HG03354 (cell line): ENCODE data around the gene IL5RA.

Experiments used
- ATAC-seq: cut with Tn5 transposase; IDR thresholded peaks from one replicate; pipeline ENCODE4 v1.9.1; 2021; ENCODE audit warnings: mild to moderate bottlenecking; ENCODE audit not compliant: unreplicated experiment, poor library complexity, severe bottlenecking

Gene IL5RA

GRCh38 chr3:3109407-3110298, 521 bp downstream of the IL5RA start:
- peak; percentile 69 for ATAC-seq

GRCh38 chr3:3107858-3108257, 2.3 kb downstream of the IL5RA start:
- ATAC-seq, result no peak

DNA sequence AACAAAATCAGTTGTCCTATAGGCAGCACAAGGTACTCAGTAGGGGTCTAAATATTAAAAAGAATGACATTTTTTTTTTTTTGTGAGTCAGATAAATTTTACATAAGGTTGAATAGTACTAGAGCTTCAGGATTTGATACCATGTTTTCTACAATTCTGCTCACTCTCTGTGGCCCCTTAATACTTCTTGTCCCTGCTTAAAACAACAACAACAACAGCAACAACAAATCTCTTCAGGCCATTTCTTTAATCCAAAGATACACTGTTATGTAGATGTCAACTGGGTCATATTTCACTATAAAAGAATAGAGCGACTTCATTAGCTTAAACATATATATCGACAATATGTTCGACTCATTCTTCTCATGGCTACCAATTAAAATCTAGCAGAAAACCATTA, 3.0 kb downstream of the IL5RA start:
- no peak for ATAC-seq

DNA sequence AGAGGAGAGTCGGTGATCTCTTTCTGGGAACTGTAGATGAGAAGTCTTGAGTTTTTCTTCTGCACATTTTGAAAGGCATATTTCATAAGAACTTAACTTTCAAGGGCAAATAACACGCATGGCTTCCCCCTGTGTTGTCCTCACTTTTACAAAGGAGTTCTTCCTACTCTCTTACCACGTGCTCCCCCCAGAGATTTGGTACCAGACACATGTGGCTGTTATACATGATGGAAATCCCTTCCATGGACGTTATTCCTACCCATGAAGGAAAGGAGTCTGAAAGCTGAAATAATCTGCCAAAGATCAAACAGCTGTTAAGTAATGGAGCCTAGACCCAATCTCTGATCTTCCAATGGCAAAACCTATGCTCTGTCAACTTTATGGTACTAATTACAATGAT, 4.4 kb downstream of the IL5RA start:
- no peak for ATAC-seq

DNA sequence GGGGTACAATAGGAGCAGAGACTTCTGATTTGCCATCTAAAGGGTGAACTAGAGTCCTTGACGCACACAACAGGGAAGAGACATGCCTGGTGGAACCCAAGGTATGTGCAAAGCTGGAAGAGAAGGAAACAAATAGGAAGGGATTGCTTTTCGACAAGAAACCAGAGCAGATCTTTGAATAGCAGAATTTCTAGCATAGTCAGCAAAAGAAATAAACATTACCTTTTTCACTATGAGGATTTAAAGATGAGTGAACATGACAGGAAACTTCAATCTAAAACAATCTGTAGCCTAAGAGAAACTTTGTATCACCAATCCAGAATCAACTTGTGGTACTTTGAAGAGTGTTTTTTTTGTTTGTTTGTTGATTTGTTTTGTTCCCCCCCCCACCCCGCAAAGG, 4.9 kb downstream of the IL5RA start:
- no peak for ATAC-seq

DNA sequence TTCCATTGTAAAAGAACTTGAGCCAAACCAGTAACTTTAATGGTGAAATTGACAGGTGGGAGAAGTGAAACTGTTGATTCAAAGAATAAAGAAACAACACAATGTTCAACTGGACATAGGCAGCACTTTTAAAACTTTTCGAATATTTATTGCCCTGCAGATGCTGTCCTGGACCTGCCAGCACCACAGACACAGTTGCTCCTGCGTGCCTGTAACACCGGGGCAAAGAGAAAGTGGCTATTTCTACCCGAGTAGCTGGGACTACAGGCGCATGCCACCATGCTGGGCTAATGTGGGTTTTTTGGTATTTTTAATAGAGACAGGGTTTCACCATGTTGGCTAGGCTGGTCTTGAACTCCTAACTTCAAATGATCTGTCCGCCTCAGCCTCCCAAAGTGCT, 7.4 kb downstream of the IL5RA start:
- ATAC-seq, result no peak

GRCh38 chr3:3101660-3102458, 8.3 kb downstream of the IL5RA start:
- no peak for ATAC-seq

GRCh38 chr3:3097958-3098357, 12.2 kb downstream of the IL5RA start:
- no peak for ATAC-seq

DNA sequence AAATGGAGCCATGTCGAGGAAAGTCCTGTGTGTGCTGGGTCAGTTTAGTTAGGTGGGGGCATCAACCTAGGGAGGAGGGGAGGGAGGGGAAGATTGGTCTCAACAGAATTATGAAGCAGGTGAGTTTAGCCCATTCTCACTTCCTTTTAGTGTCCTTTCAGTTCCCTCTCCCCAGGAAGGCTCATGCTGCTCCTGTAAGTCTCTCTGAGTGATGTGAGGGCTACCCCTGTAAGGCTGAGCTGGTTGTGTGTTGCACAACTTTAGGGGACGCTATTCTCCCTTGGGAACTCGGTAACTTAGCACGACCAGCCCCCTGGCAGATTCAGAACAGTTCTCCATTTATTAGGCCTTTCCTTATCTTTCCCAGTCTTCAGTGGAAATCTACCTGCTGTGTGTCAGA, 21.2 kb downstream of the IL5RA start:
- ATAC-seq, result peak; percentile 99

DNA sequence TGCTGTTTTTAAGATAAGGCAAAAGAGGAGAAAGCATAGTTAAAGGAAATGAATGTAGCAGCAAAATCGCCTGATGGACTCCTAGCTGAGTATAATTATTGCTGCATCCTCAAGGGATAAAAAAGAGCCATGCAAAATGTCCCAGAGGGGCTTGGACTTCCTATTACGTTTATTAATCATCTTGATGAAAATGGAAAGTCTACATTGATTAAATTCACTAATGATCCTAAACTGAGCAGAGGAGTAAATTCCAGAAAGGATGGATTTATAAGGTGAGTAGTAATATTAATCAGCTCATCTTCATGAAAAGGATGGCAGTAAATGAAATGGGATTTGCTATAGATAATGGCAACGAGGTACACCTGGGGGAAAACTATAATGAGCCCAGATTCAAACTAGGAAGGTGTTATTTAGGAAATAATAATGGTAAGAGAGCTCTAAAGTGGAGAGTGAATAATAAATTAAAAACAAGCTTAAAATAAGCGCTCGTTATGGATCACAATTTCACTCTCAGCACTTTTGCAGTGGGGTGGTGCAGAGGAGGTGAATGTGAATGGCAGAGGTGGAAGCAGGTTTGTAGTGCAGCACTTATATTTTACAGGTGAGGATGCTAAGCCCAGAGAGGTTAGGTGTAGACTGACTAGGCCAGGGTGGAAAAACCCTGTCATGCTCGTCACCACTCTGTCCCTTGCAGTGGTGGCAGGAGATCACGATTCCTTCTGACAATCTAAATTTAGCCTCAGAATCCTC, 22.3 kb downstream of the IL5RA start:
- ATAC-seq, result no peak

- ATAC-seq, result no peak
Measured at GRCh38 chr3:3087279-3087678, 22.9 kb downstream of the IL5RA start.

- no peak for ATAC-seq
Measured at GRCh38 chr3:3086239-3086638, 23.9 kb downstream of the IL5RA start.

DNA sequence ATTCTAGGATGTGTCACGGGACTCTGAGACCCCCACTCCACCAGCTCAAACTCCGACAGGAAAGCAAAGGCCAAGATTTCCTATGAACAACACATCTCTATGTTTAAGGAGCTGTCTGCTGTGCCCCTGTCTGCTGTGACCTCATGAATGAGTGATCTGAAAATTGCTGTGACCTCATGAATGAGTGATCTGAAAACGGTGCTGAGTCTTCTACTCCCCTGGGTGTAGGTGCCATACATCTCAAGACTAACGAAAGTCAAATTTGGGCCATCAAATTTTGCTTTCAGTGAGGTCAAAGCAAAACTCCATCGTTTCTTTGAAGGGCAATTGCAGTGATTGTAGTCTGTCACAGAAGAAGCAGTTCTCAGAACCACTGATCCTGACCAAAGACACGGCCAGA, 24.4 kb downstream of the IL5RA start:
- no peak for ATAC-seq

GRCh38 chr3:3084890-3085289, 25.3 kb downstream of the IL5RA start:
- no peak for ATAC-seq

DNA sequence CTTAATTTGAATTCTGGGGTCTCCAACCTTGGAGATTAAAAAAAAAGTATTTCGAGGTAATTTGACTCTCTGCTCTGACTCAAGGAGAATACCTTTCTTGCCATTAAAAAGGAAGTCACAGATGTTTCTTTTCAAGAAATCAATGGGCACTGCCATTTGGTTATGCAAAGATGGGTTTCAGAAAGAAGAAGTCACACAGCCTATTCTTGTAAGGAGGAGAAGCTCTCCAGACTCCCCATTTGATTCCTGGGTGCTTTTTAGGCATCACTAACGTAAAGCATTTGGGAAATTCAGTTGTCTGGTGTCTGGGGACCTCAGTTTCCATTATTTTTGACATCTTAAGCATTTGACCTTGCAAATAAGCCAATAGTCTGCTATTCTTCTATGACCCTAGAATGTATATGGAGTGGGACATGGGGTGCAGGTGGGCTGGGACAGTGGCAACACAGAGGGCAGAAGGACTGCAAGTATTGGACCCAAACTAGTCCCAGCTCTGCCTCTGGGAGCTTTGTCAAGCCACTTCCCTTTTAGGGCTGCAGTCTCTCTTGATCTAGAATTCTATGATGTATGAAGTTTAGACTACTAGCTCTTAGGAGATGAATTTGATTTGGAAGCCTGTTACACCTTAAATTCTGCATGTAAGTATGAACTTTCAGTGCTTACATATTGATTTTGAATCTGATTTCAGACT, 27.8 kb downstream of the IL5RA start:
- peak; percentile 86 for ATAC-seq

GRCh38 chr3:3081381-3082233, 28.6 kb downstream of the IL5RA start:
- peak; percentile 71 for ATAC-seq

DNA sequence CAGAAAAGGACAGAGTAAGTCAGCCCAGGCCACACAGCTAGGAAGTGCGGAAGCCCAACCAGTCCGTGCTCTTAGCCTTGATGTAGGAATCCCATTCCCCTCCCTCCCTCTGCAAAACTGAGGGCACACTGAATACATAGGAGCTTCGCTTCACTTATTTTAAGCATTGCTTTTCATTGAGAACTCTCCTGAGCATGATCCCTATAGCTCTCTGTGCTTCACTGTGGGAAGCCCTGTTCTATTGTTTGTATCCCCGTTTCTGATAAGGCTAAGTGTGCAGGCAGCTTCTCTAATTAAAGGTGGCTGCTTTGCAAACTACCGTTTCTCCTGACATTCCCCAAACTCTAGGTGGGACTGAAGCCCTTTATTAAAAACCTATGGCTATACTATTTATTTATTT, 29.9 kb downstream of the IL5RA start:
- no peak for ATAC-seq

- peak; percentile 74 for ATAC-seq
Measured at GRCh38 chr3:3074551-3075257, 35.5 kb downstream of the IL5RA start.
